ENCODE measurements around the gene PCED1A.

- TF ChIP-seq CTCF (IDR thresholded peaks at IDR 0.05) = no peak
- TF ChIP-seq POLR2A (IDR thresholded peaks at IDR 0.05) = no peak
- TF ChIP-seq POLR2AphosphoS5 (IDR thresholded peaks at IDR 0.05) = no peak
Observed at GRCh38 chr20:2873747-2874041, 33.2 kb upstream of the PCED1A start.

Data from sigmoid colon (tissue), 4 donors.